NB4 (cell line): ENCODE measurements around the gene CALCR.

Experiments
- MYC ChIP-seq: IDR thresholded peaks from 2 replicates; pipeline ENCODE4 v1.6.1; 2011; ENCODE audit warnings: low read depth, low read length
- POLR2A ChIP-seq: IDR thresholded peaks from 2 replicates; pipeline ENCODE4 v1.6.1; 2011; ENCODE audit warnings: mild to moderate bottlenecking; ENCODE audit not compliant: insufficient read length; ENCODE audit errors: extremely low read depth
- TF ChIP-seq, protein P1 (sequence below): IDR thresholded peaks from one replicate; pipeline ENCODE4 v1.5.1; 2012; ENCODE audit warnings: low read depth, low read length

DNA sequence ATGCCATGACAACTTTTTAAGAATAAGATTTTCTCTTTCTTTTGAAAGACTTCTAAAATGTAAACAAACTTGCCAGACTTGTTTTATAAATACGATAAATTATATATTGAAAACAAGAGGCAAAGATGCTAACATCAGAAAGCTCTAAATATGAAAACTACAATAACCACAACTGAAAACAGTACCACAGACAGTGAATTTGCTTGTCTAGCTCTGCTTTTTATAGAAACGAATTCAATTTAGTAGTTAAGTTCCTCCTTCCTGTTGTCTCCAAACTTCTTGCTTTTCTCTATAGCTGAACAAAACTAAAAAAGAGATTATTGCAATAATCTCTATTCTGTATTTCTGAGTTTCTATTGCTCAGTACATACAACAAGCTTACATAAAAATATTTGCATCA is 147.4 kb downstream of the CALCR start:
- TF ChIP-seq, protein P1, sequence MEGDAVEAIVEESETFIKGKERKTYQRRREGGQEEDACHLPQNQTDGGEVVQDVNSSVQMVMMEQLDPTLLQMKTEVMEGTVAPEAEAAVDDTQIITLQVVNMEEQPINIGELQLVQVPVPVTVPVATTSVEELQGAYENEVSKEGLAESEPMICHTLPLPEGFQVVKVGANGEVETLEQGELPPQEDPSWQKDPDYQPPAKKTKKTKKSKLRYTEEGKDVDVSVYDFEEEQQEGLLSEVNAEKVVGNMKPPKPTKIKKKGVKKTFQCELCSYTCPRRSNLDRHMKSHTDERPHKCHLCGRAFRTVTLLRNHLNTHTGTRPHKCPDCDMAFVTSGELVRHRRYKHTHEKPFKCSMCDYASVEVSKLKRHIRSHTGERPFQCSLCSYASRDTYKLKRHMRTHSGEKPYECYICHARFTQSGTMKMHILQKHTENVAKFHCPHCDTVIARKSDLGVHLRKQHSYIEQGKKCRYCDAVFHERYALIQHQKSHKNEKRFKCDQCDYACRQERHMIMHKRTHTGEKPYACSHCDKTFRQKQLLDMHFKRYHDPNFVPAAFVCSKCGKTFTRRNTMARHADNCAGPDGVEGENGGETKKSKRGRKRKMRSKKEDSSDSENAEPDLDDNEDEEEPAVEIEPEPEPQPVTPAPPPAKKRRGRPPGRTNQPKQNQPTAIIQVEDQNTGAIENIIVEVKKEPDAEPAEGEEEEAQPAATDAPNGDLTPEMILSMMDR = no peak
- TF ChIP-seq POLR2A (no peak), MYC (no peak)
